ENCODE results near the gene EPHB6.

The EPHB6 gene

GRCh38 chr7:142851269-142851668, 3.6 kb upstream of the EPHB6 start:
- no peak overlapping the region for H3K27ac ChIP-seq
- TF ChIP-seq ZFX (IDR thresholded peaks at IDR 0.05; ENCODE audit: borderline replicate concordance) (no peak), CTCF (IDR thresholded peaks at IDR 0.05) (no peak)

- H3K27ac ChIP-seq, result no peak overlapping the region
- no peak for TF ChIP-seq ZFX (IDR thresholded peaks at IDR 0.05; ENCODE audit: borderline replicate concordance)
- TF ChIP-seq CTCF (IDR thresholded peaks at IDR 0.05), result no peak
These were observed 3.0 kb upstream of the EPHB6 start for GRCh38 chr7:142851919-142852318.

- H3K27ac ChIP-seq, result no peak overlapping the region
- TF ChIP-seq ZFX (IDR thresholded peaks at IDR 0.05; ENCODE audit: borderline replicate concordance) (no peak), CTCF (IDR thresholded peaks at IDR 0.05) (peak; percentile 89)
These were observed 1.0 kb upstream of the EPHB6 start for GRCh38 chr7:142853739-142854371.

- TF ChIP-seq CTCF (IDR thresholded peaks at IDR 0.05) (no peak), ZFX (IDR thresholded peaks at IDR 0.05; ENCODE audit: borderline replicate concordance) (no peak)
- H3K27ac ChIP-seq, result no peak overlapping the region
These were observed 353 bp downstream of the EPHB6 start for GRCh38 chr7:142855114-142855743.

- no peak overlapping the region for H3K27ac ChIP-seq
- TF ChIP-seq ZFX (IDR thresholded peaks at IDR 0.05; ENCODE audit: borderline replicate concordance) (no peak), CTCF (IDR thresholded peaks at IDR 0.05) (no peak)
These were observed 1.1 kb downstream of the EPHB6 start for GRCh38 chr7:142855756-142856564.

- TF ChIP-seq ZFX (IDR thresholded peaks at IDR 0.05; ENCODE audit: borderline replicate concordance) (no peak), CTCF (IDR thresholded peaks at IDR 0.05) (no peak)
- H3K27ac ChIP-seq, result no peak overlapping the region
These were observed 1.8 kb downstream of the EPHB6 start for GRCh38 chr7:142856565-142857245.
